Activated naive CD4-positive, alpha-beta T cell treated with anti-CD3 and anti-CD28 coated beads for 36 hours (primary cell): ENCODE data around the gene MOB3C. TPM values are rescaled to one million over a fixed set of nuclear protein-coding genes. Genes with fewer than 3 reads are reported as not detected.

Experiments used
- CTCF ChIA-PET: fragments of 350-600 bp; sonication (Branson Sonifier 250); formaldehyde crosslinking; loops from one replicate; lab custom pipeline; 2021; ENCODE audit warnings: antibody characterized with exemption; lab: Charles Lee
- DNase-seq: peaks from one replicate; pipeline ENCODE4 v3.0.0-alpha.2; 2020
- H3K27ac Mint-ChIP-seq: one replicate; pipeline ENCODE4 v1.8.0; 2021; ENCODE audit warnings: mild to moderate bottlenecking, mixed read lengths
- H3K27me3 Mint-ChIP-seq: one replicate; pipeline ENCODE4 v1.8.0; 2021; ENCODE audit warnings: low read depth, mixed read lengths
- H3K36me3 Mint-ChIP-seq: one replicate; pipeline ENCODE4 v1.8.0; 2021; ENCODE audit warnings: low read depth, mixed read lengths
- H3K4me1 Mint-ChIP-seq: one replicate; pipeline ENCODE4 v1.8.0; 2021; ENCODE audit warnings: low read depth, mixed read lengths
- H3K4me3 Mint-ChIP-seq: one replicate; pipeline ENCODE4 v1.8.0; 2021; ENCODE audit warnings: mild to moderate bottlenecking, moderate library complexity, mixed read lengths
- H3K9me3 Mint-ChIP-seq: one replicate; pipeline ENCODE4 v1.8.0; 2021; ENCODE audit warnings: mixed read lengths
- intact Hi-C: fragments of 100-400 bp; cut with micrococcal nuclease; formaldehyde crosslinking; loops from one replicate; pipeline ENCODE4 v1.15.1; 2023
- total RNA-seq, 2 experiments: library from RNA; stranded (reverse); gene quantifications; one replicate each; pipeline ENCODE4 v1.2.3, GENCODE V29; 2021

The MOB3C gene
- total RNA-seq, 2 experiments from 2014 or later: 4.8 to 5.0 TPM

DNA sequence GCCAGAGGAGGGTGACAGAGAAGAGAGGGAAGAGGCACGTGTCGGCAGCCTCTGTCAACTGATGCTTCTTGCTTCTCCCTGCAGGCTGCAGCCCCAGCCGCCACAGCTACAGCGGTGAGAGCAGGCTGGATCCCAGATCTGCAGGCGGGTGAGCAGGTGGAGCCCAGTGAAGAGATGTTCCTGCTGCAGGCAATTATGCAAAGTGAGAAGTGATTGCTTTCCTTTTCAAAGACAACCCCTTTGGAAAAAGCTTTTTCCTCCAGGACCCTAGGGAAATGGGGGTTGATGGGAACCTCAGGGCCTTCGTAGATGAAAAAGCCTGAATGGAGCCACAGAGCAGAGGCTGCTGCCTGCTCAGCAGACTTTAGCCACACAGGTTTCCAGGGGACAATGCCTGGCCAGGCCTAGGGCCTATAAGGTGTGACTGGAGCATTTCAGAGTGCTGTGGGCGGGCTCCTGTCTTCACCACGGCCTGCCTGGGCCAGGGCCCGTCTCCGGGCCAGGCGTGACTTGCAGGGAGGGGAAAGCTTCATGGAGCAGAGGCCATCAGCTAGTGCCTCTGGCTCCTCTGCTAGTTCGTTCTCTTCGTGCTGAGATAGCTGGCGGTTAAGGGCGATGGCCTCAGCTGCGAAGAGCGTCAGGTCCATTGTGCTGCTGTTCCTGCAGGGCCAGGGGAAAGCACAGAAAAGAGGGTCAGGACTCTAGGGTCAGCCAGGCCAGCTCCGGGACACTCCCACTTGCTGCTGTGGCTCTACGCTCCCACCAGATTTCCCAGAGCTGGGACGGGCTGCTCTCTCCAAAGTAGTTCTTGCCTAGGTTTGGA lies 58.3 kb downstream of the MOB3C start:
- no peak for DNase-seq
- Mint-ChIP-seq H3K4me3 (no peak overlapping the region), H3K9me3 (no peaks in the 10 kb centered on the region), H3K36me3 (peaks cover 2% of the 10 kb centered on the region), H3K27me3 (no peaks in the 10 kb centered on the region), H3K4me1 (no peaks in the 10 kb centered on the region), H3K27ac (no peak overlapping the region)
- CTCF ChIA-PET: interaction anchor here (1.5 kb wide), 1 partner anchor 166 kb away, joined by 5 read pairs; no protein-coding TSS in a partner anchor
- intact Hi-C loops: no loop called here

Other genes with a start within 250 kb of the MOB3C start
- 1 to 10 TPM; 3.8 to 4.8 TPM for gene FAAH, start 222.5 kb downstream of the MOB3C start, total RNA-seq
- not detected for gene DMBX1, start 127.0 kb downstream of the MOB3C start, total RNA-seq
- not detected for gene KNCN, start 65.2 kb downstream of the MOB3C start, total RNA-seq
- gene MKNK1, start 12.5 kb downstream of the MOB3C start, total RNA-seq: 10 to 100 TPM; 18.5 to 21.2 TPM
- gene ATPAF1, start 51.6 kb upstream of the MOB3C start, total RNA-seq: 10 to 100 TPM; 44.5 to 49.2 TPM
- not detected for gene TEX38, start 55.0 kb upstream of the MOB3C start, total RNA-seq
- 10 to 100 TPM; 35.8 to 38.3 TPM for gene EFCAB14, start 102.3 kb upstream of the MOB3C start, total RNA-seq
- not detected for gene CYP4B1, start 182.2 kb upstream of the MOB3C start, total RNA-seq